GM19324 (cell line): ENCODE measurements around the gene POMT2.

Experiments used
- ATAC-seq: cut with Tn5 transposase; IDR thresholded peaks from one replicate; pipeline ENCODE4 v1.9.1; 2021; ENCODE audit warnings: mild to moderate bottlenecking, moderate library complexity; ENCODE audit not compliant: unreplicated experiment, low FRiP score

POMT2 gene

GRCh38 chr14:77242752-77243151 is 77.9 kb downstream of the POMT2 start:
- ATAC-seq, result no peak

GRCh38 chr14:77241955-77242354 is 78.7 kb downstream of the POMT2 start:
- ATAC-seq, result no peak

DNA sequence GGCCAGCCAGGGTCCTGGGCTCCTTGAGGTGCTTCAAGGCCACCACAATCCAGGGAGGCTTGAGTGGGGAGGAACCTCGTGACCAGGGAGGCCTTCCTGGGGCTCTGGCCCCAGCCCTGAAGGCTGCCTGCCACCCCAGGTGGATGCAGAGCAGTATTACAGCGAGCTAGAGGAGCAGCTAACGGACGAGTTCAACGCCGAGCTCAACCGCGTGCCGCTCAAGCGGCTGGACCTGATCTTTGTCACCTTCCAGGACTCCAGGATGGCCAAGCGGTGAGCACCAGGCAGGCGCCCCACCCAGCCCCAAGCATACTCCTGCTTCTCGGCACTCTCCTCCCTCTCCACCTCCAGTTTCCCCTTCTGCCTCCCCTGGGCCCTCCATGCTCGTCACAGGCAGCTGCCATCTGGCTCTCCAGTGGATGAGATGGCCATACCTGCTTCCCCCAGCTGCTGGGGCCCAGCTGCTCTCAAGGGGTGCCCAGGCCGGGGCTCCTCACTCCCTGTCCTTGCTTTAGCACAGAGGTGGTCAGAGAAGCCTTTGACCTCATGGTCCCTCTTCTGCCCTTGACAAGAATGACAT is 80.3 kb downstream of the POMT2 start:
- ATAC-seq, result no peak

DNA sequence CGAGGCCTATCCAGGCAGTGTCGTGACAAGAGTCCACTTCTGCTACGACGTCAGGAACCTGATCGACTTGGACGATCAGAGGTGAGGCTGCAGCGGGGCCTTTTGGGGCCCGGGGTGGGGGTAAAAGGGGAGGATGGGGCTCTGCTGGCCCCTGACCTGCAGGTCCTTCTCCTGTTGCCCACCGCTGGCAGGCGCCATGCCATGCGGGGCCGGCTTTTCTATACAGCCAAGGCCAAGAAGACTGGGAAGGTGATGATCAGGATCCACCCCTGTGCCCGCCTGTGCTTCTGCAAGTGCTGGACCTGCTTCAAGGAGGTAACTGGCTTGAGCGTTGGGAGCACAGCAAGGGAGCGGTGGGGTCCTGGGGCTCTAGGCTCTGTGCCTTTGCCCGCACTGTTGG is 81.3 kb downstream of the POMT2 start:
- ATAC-seq, result no peak

- no peak for ATAC-seq
Observed at GRCh38 chr14:77238996-77239395, 81.7 kb downstream of the POMT2 start.

- ATAC-seq, result no peak
Observed at GRCh38 chr14:77238356-77238755, 82.3 kb downstream of the POMT2 start.

GRCh38 chr14:77236814-77237213 is 83.9 kb downstream of the POMT2 start:
- ATAC-seq, result no peak

GRCh38 chr14:77231721-77232120 is 89.0 kb downstream of the POMT2 start:
- ATAC-seq, result no peak

GRCh38 chr14:77230914-77231313 is 89.8 kb downstream of the POMT2 start:
- no peak for ATAC-seq

- no peak for ATAC-seq
Observed at GRCh38 chr14:77228056-77228455, 92.6 kb downstream of the POMT2 start.

GRCh38 chr14:77225892-77226557 is 94.7 kb downstream of the POMT2 start:
- no peak for ATAC-seq

- ATAC-seq, result no peak
Observed at GRCh38 chr14:77225254-77225653, 95.4 kb downstream of the POMT2 start.
